WTC11 (cell line): ENCODE measurements around the gene LCN15. TPM values are rescaled to one million over a fixed set of nuclear protein-coding genes. Genes with fewer than 3 reads are reported as not detected.
A peak's percentile ranks its signal among the peaks of the same experiment; 100 is the strongest.

Experiments used
- ATAC-seq: fragments of 200-7000 bp; cut with Tn5 transposase; 2 replicates; pipeline ENCODE4 v1.10.0; 2021; ENCODE audit warnings: mild to moderate bottlenecking, moderate library complexity
- CTCF ChIA-PET: fragments of 300-600 bp; sonication (Branson Sonifier 250); formaldehyde crosslinking; loops from one replicate; lab custom pipeline; 2021; ENCODE audit warnings: antibody characterized with exemption; lab: Charles Lee
- POLR2A ChIA-PET: fragments of 350-600 bp; sonication (Branson Sonifier 250); formaldehyde crosslinking; loops from one replicate; lab custom pipeline; 2021; ENCODE audit warnings: antibody characterized with exemption; lab: Charles Lee
- DNase-seq: peaks from one replicate; pipeline ENCODE4 v3.0.0; 2021; ENCODE audit warnings: low spot score
- H3K27ac Mint-ChIP-seq: 2 replicates; pipeline ENCODE4 v1.8.0; 2021; ENCODE audit warnings: mixed read lengths
- H3K27me3 Mint-ChIP-seq: 2 replicates; pipeline ENCODE4 v1.8.0; 2021; ENCODE audit warnings: low read depth, mild to moderate bottlenecking, moderate library complexity, mixed read lengths
- H3K36me3 Mint-ChIP-seq: 2 replicates; pipeline ENCODE4 v1.8.0; 2021; ENCODE audit warnings: mixed read lengths
- H3K4me1 Mint-ChIP-seq: 2 replicates; pipeline ENCODE4 v1.8.0; 2022; ENCODE audit warnings: mixed read lengths
- H3K4me3 Mint-ChIP-seq: 2 replicates; pipeline ENCODE4 v1.8.0; 2021; ENCODE audit warnings: mild to moderate bottlenecking, moderate library complexity, mixed read lengths
- H3K9me3 Mint-ChIP-seq: 2 replicates; pipeline ENCODE4 v1.8.0; 2021; ENCODE audit warnings: mixed read lengths
- ATF3 ChIP-seq: sonication (generic); formaldehyde crosslinking; conservative IDR thresholded peaks from 2 replicates; pipeline ENCODE4 v1.8.1; 2022; ENCODE audit warnings: mild to moderate bottlenecking, missing genetic modification reagents
- ATF6 ChIP-seq: sonication (generic); formaldehyde crosslinking; IDR thresholded peaks from 2 replicates; pipeline ENCODE4 v1.8.1; 2023; ENCODE audit warnings: mild to moderate bottlenecking, missing genetic modification reagents
- CBFB ChIP-seq: sonication (generic); formaldehyde crosslinking; IDR thresholded peaks from 2 replicates; pipeline ENCODE4 v1.8.1; 2022; ENCODE audit warnings: mild to moderate bottlenecking, low read depth, missing genetic modification reagents
- E2F4 ChIP-seq: sonication (generic); formaldehyde crosslinking; IDR thresholded peaks from 2 replicates; pipeline ENCODE4 v1.8.1; 2022; ENCODE audit warnings: low read depth, mild to moderate bottlenecking, moderate library complexity, missing genetic modification reagents, borderline replicate concordance
- ELF4 ChIP-seq: sonication (generic); formaldehyde crosslinking; IDR thresholded peaks from 2 replicates; pipeline ENCODE4 v1.8.1; 2022; ENCODE audit warnings: low read depth, mild to moderate bottlenecking, moderate library complexity, missing genetic modification reagents
- ERG ChIP-seq: fragments of 250-450 bp; sonication (Bioruptor Pico); IDR thresholded peaks from 2 replicates; pipeline ENCODE4 v1.8.0; 2021; ENCODE audit warnings: mild to moderate bottlenecking
- GTF2I ChIP-seq: fragments of 250-450 bp; sonication (Bioruptor Pico); conservative IDR thresholded peaks from 2 replicates; pipeline ENCODE4 v1.4.0; 2021; ENCODE audit warnings: mild to moderate bottlenecking
- IRF2 ChIP-seq: sonication (generic); formaldehyde crosslinking; IDR thresholded peaks from 2 replicates; pipeline ENCODE4 v1.8.0; 2022; ENCODE audit warnings: low read depth, missing genetic modification reagents, borderline replicate concordance
- KAT7 ChIP-seq: sonication (generic); formaldehyde crosslinking; IDR thresholded peaks from 2 replicates; pipeline ENCODE4 v1.8.1; 2023; ENCODE audit warnings: missing genetic modification reagents, mild to moderate bottlenecking, borderline replicate concordance
- MLX ChIP-seq: sonication (generic); formaldehyde crosslinking; IDR thresholded peaks from 2 replicates; pipeline ENCODE4 v1.8.1; 2023; ENCODE audit warnings: mild to moderate bottlenecking, missing genetic modification reagents, moderate library complexity
- PRDM15 ChIP-seq: sonication (generic); formaldehyde crosslinking; IDR thresholded peaks from 2 replicates; pipeline ENCODE4 v1.8.0; 2022; ENCODE audit warnings: missing genetic modification reagents
- SOX15 ChIP-seq: fragments of 250-450 bp; sonication (Bioruptor Pico); IDR thresholded peaks from 2 replicates; pipeline ENCODE4 v1.9.0; 2021; ENCODE audit warnings: mild to moderate bottlenecking
- TEAD4 ChIP-seq: sonication (generic); formaldehyde crosslinking; IDR thresholded peaks from 2 replicates; pipeline ENCODE4 v1.8.0; 2022; ENCODE audit warnings: mild to moderate bottlenecking, missing genetic modification reagents
- USF1 ChIP-seq: sonication (generic); formaldehyde crosslinking; IDR thresholded peaks from 2 replicates; pipeline ENCODE4 v1.8.0; 2022; ENCODE audit warnings: mild to moderate bottlenecking, missing genetic modification reagents
- ZNF121 ChIP-seq: sonication (generic); formaldehyde crosslinking; IDR thresholded peaks from 2 replicates; pipeline ENCODE4 v1.8.0; 2023; ENCODE audit warnings: missing genetic modification reagents
- ZNF219 ChIP-seq: sonication (generic); formaldehyde crosslinking; IDR thresholded peaks from 2 replicates; pipeline ENCODE4 v1.8.0; 2023; ENCODE audit warnings: missing genetic modification reagents, mild to moderate bottlenecking, borderline replicate concordance
- ZNF425 ChIP-seq: fragments of 250-450 bp; sonication (Bioruptor Pico); conservative IDR thresholded peaks from 2 replicates; pipeline ENCODE4 v1.9.0; 2021; ENCODE audit warnings: mild to moderate bottlenecking
- total RNA-seq: library from RNA; stranded (reverse); gene quantifications from 3 replicates; pipeline ENCODE4 v1.2.3, GENCODE V29; 2021

LCN15 gene
- total RNA-seq, 1 experiment from 2014 or later, result 0.52 TPM

GRCh38 chr9:136765041-136765440 is 723 bp upstream of the LCN15 start:
- H3K27ac Mint-ChIP-seq, result no peak overlapping the region
- ChIA-PET CTCF (interaction anchor here (0.5 kb wide), 1 partner anchor 458 kb away, joined by 5 read pairs; no protein-coding TSS in a partner anchor), POLR2A (no interaction called here)
- H3K27me3 Mint-ChIP-seq, result peaks cover 14% of the 10 kb centered on the region
- ATAC-seq (no peak), DNase-seq (peak; percentile 7)
- H3K4me3 Mint-ChIP-seq, result no peak overlapping the region
- TF ChIP-seq SOX15 (CRISPR knock-in tag) (no peak), USF1 (no peak), PRDM15 (CRISPR knock-in tag) (no peak), ZNF425 (CRISPR knock-in tag) (no peak), E2F4 (CRISPR knock-in tag) (no peak), ZNF121 (CRISPR knock-in tag) (no peak), ATF6 (no peak), MLX (no peak)
- H3K9me3 Mint-ChIP-seq, result peaks cover 7% of the 10 kb centered on the region
- H3K4me1 Mint-ChIP-seq, result peaks cover 10% of the 10 kb centered on the region
- H3K36me3 Mint-ChIP-seq, result no peaks in the 10 kb centered on the region; the same call in 1 of the 2 replicates

- no peak overlapping the region for H3K4me3 Mint-ChIP-seq
- TF ChIP-seq E2F4 (CRISPR knock-in tag), result no peak
- no peak for TF ChIP-seq ELF4 (CRISPR knock-in tag)
- TF ChIP-seq IRF2 (CRISPR knock-in tag), result no peak
- no peak for TF ChIP-seq ERG (CRISPR knock-in tag)
- no peak for TF ChIP-seq KAT7 (CRISPR knock-in tag)
- no peak for TF ChIP-seq GTF2I (CRISPR knock-in tag)
- no peak for TF ChIP-seq ATF3
- no peak for TF ChIP-seq CBFB (CRISPR knock-in tag)
- TF ChIP-seq TEAD4 (CRISPR knock-in tag), result no peak
- no peak for TF ChIP-seq ZNF219 (CRISPR knock-in tag)
- TF ChIP-seq, all 79 proteins: peak for 0
- ChIA-PET POLR2A (interaction anchor here (0.6 kb wide), 1 partner anchor 652 kb away, joined by 4 read pairs; no protein-coding TSS in a partner anchor), CTCF (interaction anchor here (0.5 to 3.7 kb wide), 22 partner anchors 9 to 399 kb away, joined by 3 to 23 read pairs (median 4); partner anchors contain the start of genes AJM1, DIPK1B, LCN10 and SAPCD2)
- H3K4me1 Mint-ChIP-seq, result peaks cover 11% of the 10 kb centered on the region
- no peak for ATAC-seq
- no peak for DNase-seq
- no peak overlapping the region for H3K27ac Mint-ChIP-seq
- H3K27me3 Mint-ChIP-seq, result peaks cover 14% of the 10 kb centered on the region
- H3K36me3 Mint-ChIP-seq, result no peaks in the 10 kb centered on the region; the same call in 1 of the 2 replicates
- H3K9me3 Mint-ChIP-seq, result peaks cover 7% of the 10 kb centered on the region
Observed at GRCh38 chr9:136763649-136764035, 676 bp downstream of the LCN15 start.
